DMS 273 treated with DMSO at 0.1 percent for 48 hours (cell line): ENCODE measurements around the gene OR2T4.

Experiments used
- DNase-seq: peaks from one replicate; lab custom pipeline; 2025; lab: John Stamatoyannopoulos, UW

OR2T4 gene, protein sequence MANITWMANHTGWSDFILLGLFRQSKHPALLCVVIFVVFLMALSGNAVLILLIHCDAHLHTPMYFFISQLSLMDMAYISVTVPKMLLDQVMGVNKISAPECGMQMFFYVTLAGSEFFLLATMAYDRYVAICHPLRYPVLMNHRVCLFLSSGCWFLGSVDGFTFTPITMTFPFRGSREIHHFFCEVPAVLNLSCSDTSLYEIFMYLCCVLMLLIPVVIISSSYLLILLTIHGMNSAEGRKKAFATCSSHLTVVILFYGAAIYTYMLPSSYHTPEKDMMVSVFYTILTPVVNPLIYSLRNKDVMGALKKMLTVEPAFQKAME

GRCh38 chr1:248361121-248361715 lies at the start of gene OR2T4:
OR2T4 (plus strand) TSS chr1:248361665; CDS start chr1:248361665, 0 bp downstream.
- DNase-seq = no peak

DNA sequence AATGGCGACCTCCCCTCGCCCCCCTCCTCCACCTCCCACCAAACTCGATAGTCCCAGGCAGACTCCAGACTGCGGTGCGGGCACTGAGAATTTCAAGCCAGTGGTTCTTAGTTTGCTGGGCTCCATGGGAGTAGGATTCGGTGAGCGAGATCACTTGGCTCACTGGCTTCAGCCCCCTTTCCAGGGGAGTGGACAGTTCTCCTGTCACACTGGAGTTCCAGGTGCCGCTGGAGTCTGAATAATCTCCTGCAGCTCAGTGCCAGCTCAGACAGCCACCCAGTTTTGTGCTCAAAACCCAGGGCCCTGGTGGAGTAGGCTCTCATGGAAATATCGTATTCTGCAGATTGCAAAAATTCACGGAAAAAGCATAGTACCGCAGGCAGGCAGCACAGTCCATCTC lies 44.7 kb upstream of the OR2T4 start:
- DNase-seq = no peak

GRCh38 chr1:248324468-248324867 lies 37.0 kb upstream of the OR2T4 start, which contains the start of gene OR2M7:
OR2M7 (minus strand) TSS chr1:248324568; CDS start chr1:248324568, 0 bp downstream.
- DNase-seq = no peak

- no peak for DNase-seq
These were observed 18.0 kb upstream of the OR2T4 start for GRCh38 chr1:248343451-248343850.

DNA sequence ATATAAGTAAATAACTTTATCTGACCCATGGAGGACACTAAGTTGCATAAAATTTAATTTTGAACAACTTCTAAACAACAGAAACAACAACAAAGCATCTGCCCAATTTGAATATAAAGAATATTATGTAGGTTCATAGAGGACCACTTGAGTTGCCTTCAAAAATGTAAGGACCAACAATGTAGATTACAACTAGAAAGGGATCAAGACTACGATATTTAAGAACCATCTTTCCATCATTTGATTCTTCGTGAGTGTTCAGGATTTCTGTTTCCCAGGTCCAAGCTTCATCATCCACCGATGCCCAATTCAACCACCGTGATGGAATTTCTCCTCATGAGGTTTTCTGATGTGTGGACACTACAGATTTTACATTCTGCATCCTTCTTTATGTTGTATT lies 13.0 kb upstream of the OR2T4 start, which contains the start of gene OR14C36:
TSS of gene OR14C36 (plus strand) at position 301 of the 400 bp plus-strand sequence. CDS start at position 301, 0 bp downstream.
- DNase-seq = no peak

GRCh38 chr1:248359415-248359814 lies 2.0 kb upstream of the OR2T4 start:
- DNase-seq = no peak

- DNase-seq = no peak
These were observed 5.1 kb downstream of the OR2T4 start for GRCh38 chr1:248366609-248367008.

- DNase-seq = no peak
These were observed 10.9 kb downstream of the OR2T4 start for GRCh38 chr1:248372394-248372793.

DNA sequence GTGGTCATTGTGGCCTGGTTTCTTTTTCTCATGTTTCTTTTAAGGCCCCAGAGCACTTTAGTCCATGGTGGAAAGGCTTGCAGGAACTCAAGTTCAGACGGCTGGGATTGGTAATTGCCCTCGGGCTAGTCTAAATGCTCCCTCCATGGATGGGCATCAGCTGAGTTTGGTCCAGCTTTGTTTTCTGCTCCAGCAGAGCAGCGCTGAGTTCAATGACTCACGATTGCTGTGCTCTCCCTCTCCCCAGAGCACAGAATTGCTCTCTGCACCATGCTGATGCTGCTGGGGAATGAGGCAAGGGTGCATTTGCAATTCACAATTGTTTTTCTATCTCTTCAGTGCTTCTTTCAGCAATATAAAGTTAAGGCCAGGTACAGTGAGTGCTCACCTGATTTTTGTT lies 12.3 kb downstream of the OR2T4 start:
- DNase-seq = no peak

- no peak for DNase-seq
These were observed 14.0 kb downstream of the OR2T4 start, which contains the start of gene OR2T6 for GRCh38 chr1:248375446-248375845. OR2T6 (plus strand) TSS chr1:248375746; CDS start chr1:248387609, 11,863 bp downstream.

DNA sequence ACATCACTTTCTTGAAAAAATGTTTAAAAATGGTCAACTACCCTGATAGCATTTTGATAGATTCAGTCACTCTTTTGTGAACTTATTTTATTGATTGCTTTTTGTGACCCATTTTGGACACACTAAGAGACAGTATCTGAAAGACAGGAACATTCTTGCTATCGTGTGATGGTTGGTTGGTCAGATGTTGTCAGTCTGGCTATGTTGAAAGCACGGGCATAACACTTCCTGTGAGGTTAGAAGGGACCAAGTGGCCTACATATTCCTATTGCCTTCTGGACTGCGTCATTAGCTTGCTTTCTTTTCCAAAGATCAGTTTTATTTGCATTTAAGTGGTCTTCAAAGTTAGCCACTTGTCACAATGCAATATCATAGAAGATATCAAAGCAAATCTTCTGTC lies 15.5 kb downstream of the OR2T4 start:
- no peak for DNase-seq

- DNase-seq = no peak
These were observed 19.4 kb downstream of the OR2T4 start for GRCh38 chr1:248380854-248381253.

GRCh38 chr1:248388426-248388825 lies 27.0 kb downstream of the OR2T4 start:
- DNase-seq = no peak

DNA sequence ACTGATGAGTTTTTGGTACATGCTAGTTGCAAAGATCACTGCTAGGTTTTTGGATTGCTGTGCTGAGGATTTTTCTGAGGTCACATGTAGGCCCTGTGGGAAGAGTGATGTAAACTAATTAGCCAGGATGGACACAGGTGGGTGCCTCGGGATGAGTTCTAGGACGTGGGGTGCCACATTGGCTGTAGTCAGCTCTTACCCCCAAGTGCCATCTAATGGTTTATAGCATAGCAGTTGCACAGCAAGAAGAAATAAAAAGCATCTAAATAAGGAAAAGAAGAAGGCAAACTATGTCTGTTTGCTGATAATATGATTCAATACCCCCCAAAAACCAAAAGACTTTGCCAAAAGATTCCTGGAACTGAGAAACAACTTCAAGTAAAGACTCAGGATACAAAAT lies 31.6 kb downstream of the OR2T4 start:
- no peak for DNase-seq

- DNase-seq = no peak
These were observed 41.3 kb downstream of the OR2T4 start, which contains the start of gene OR2T1 for GRCh38 chr1:248402748-248403147. OR2T1 (plus strand) TSS chr1:248403048; CDS start chr1:248406148, 3,100 bp downstream.

- DNase-seq = no peak
These were observed 42.6 kb downstream of the OR2T4 start for GRCh38 chr1:248404024-248404423.

GRCh38 chr1:248406721-248407692 lies 45.5 kb downstream of the OR2T4 start:
- DNase-seq = no peak
